ENCODE measurements around the gene MCM10.

GRCh38 chr10:13238271-13239077 is 77.1 kb downstream of the MCM10 start:
- TF ChIP-seq CTCF (IDR thresholded peaks at IDR 0.05) = no peak
- TF ChIP-seq POLR2A (IDR thresholded peaks at IDR 0.05) = no peak
